HG02623 (cell line): ENCODE results near the gene UTRN.
A peak's percentile ranks its signal among the peaks of the same experiment; 100 is the strongest.

Source experiments
- ATAC-seq: cut with Tn5 transposase; IDR thresholded peaks from one replicate; pipeline ENCODE4 v1.9.1; 2021; ENCODE audit warnings: moderate library complexity; ENCODE audit not compliant: unreplicated experiment

The UTRN gene

GRCh38 chr6:144311361-144311760 lies 26.2 kb downstream of the UTRN start:
- ATAC-seq: no peak

DNA sequence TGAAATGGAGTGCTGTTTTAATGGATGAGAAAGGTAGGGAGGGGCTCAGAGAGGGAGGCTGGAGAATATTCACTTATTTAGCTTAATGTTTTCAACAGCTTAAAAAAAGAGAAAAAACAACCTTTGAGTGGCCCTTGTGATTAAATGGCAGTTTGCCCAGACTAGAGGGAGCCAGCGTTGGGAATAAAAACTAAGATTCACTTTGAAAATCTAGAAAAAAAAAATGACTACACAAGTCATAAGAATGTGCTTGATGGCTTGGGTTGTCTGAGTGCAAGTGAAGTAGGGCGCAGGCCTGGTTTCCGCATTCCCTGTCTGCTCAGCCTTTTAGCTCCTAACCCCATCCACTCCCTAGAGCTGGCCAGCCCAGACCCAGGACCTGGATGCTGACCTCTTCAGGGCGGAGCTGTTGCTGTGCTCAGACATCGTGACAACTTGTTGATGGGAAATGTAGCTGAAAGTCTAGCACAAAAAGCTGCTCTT lies 28.9 kb downstream of the UTRN start:
- no peak for ATAC-seq

GRCh38 chr6:144314562-144314961 lies 29.4 kb downstream of the UTRN start:
- ATAC-seq: no peak

DNA sequence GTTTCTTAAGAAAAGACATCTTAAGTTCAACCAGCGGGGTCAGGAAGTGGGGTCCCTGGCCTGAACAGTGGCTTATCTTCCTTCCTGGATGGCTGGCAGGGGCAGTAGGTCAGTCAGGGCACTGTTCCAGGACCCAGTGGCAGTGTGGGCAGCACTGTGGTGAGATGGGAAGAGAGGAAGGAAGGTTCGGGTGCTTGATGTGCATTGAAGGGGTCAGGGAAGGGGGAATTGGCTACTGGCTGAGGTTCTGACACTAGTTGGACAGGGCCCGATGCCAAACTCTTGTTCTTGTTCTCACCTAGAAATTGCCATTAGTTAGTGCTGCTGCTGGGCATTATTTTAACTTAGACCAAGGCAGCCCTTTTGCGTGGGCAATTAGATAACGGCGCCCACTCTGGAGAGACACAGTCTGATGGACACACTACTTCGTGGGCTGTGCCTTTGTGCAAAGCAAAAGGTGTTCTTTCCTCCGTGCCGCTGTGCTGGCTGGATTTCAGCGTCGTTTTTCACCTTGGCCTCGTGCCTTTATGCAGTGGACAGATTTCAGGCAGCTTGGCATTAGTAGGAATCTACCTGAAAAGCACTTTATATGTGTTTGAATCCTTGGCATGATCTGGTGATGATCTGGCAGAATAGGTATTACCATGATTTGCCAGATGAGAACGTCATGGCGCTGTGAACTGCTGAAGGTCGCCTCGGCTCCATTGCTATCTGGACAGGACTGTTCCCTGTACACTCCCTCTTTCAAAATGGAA lies 30.3 kb downstream of the UTRN start:
- ATAC-seq: no peak

- no peak for ATAC-seq
Observed at GRCh38 chr6:144315981-144316861, 31.1 kb downstream of the UTRN start.

DNA sequence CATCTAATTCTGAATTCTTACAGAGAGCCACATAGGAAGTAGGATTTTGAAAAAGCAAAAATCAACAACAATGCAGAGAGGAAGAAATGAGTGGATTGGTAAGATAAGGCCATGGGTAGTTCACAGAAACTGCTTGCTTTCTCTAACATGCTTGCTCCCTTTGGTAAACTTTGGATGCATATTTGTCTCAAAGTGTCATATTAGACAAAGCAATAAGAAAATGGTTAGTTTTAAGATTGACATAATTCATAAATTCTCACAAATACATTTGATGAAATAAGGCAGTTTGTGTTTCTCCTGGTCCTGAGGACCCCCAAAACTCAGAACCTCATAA lies 31.7 kb downstream of the UTRN start:
- ATAC-seq: no peak

GRCh38 chr6:144317736-144318135 lies 32.6 kb downstream of the UTRN start:
- ATAC-seq: no peak

GRCh38 chr6:144319211-144319610 lies 34.1 kb downstream of the UTRN start:
- no peak for ATAC-seq

- no peak for ATAC-seq
Observed at GRCh38 chr6:144320741-144321140, 35.6 kb downstream of the UTRN start.

- no peak for ATAC-seq
Observed at GRCh38 chr6:144321839-144322591, 36.9 kb downstream of the UTRN start.

DNA sequence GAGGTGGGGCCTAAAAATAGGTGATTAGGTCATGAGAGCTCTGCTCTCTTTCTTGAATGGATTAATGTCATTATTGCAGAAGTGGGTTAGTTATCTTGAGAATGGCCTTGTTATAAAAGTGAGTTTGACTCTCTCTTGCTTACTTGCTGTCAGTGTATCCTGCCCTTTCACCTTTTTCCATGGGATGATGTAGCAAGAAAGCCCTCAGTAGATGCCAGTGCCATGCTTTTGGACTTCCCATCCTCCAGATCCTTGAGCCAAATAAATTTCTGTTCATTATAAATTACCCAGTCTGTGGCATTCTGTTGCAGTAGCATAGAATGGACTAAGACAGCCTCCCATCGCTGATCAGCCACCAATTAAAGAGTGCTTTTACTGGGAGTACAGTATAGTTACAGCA lies 40.1 kb downstream of the UTRN start:
- ATAC-seq: no peak

DNA sequence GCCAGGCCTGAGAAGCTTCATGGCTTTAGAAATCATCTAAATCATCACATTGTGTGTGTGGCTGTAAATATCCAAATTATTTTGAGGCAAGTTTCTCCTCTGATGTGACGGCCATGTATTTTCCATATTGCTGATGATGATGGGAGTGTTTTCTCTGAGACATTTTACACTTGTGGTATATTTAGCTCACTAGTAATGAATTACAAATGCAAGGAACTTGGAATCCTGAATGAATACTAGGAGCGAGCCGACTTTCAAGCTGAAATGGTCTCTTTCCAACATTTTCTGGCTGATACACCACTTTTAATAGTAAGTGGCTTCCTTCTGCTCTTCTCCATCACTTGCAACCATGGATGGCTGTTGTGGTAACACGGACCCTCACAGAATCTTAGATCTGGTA lies 41.3 kb downstream of the UTRN start:
- ATAC-seq: no peak

GRCh38 chr6:144327081-144327480 lies 41.9 kb downstream of the UTRN start:
- ATAC-seq: no peak

DNA sequence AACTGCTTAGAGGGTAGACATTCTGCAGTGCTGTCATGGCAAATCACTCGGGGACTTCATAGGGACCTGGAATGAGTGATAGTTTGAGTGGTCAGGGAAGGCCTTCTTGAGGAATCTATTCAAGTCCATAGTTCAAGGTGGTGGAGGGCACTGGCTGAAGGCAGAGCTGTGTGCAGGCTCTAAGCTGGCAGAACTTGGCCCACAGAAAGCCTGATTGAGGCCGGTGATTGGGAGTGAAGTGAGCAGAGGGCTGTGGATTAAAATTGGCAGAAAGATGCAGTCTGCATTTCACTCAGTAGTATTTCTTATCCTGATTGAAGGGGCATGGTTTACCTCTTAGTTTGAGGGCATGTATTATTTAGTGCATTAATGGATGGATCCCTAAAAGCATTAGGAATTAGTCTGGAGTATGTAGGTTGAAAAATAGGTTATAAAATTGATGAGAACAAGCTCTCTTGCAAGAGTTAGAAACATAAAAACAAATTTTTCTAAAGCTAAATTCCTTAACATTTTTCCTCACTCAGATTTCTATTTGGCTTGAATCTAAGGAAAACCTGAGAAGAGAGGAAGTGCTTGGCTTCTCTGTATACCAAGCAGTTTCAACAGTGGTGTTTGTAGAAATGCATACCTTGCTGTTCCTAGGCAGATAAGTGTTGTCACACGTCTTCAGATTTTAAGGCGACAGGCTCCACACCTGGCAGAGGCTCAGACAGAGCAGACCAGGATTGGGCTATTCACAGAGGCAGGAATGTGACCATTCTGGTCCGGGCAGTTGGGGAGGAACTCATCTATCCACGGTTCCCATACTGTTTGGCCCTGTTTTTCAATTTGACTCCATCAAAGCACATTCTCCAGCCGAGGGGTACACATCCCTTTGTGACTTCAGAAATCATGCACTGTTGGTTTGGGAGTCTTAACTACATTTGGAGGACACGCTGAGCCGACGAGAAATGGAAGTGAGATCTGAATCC lies 45.2 kb downstream of the UTRN start:
- no peak for ATAC-seq

DNA sequence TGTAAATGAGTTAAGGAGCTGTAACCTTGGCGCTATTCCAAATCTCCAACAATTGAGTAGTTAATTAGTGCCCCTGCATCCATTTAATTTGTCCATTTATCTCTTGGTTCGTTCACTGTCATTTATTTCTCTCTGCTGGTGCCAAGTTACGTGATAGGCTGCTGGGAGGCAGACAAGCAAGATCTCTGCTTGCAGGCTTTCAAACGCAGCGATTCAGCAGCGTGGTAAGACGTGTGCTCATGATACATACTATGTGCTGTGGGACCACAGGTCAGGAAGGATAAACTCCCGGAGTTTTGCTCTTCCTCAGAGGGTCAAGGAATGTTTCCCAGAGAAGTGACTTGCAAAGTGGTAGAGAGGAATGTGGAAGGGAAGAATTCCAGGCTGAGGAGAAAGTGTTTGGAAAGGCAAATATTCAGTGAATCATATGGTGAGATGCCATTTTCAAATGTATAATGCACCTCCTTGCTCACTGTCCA lies 46.4 kb downstream of the UTRN start:
- no peak for ATAC-seq

DNA sequence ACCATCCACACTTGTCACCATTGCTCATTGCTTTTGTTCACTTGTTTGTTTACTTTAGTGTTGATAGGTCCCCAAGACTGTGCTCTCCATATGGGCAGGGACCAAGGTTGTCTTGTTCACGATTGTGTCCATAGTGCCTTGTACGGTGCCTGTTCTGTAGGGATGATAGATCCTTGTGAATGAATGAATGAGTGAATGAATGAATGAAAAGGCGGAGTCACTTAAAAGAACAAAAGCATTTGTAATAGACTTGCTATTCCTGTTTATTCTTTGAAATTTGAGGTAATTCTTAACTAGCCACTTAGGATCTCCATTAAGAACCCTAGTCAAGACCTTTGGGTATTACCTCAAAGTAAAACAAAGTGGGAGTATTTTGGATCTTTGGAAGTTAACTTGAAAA lies 47.0 kb downstream of the UTRN start:
- ATAC-seq: no peak

- ATAC-seq: peak; percentile 54
Observed at GRCh38 chr6:144334150-144334708, 49.1 kb downstream of the UTRN start.
